HG03135 (cell line): ENCODE results near the gene GRID2.

Source experiments
- ATAC-seq: cut with Tn5 transposase; IDR thresholded peaks from one replicate; pipeline ENCODE4 v1.9.1; 2021; ENCODE audit warnings: mild to moderate bottlenecking, moderate library complexity; ENCODE audit not compliant: unreplicated experiment

The GRID2 gene

GRCh38 chr4:93179044-93179443 lies 875.3 kb downstream of the GRID2 start:
- no peak for ATAC-seq

GRCh38 chr4:93182722-93183121 lies 879.0 kb downstream of the GRID2 start:
- no peak for ATAC-seq

GRCh38 chr4:93183576-93183975 lies 879.8 kb downstream of the GRID2 start:
- no peak for ATAC-seq

GRCh38 chr4:93184053-93184452 lies 880.3 kb downstream of the GRID2 start:
- no peak for ATAC-seq

GRCh38 chr4:93186846-93187245 lies 883.1 kb downstream of the GRID2 start:
- no peak for ATAC-seq

GRCh38 chr4:93187466-93187865 lies 883.7 kb downstream of the GRID2 start:
- ATAC-seq: no peak

GRCh38 chr4:93187892-93188291 lies 884.1 kb downstream of the GRID2 start:
- ATAC-seq: no peak

- no peak for ATAC-seq
Measured at GRCh38 chr4:93199492-93199891, 895.7 kb downstream of the GRID2 start.

GRCh38 chr4:93201471-93202096 lies 897.8 kb downstream of the GRID2 start:
- no peak for ATAC-seq

- ATAC-seq: no peak
Measured at GRCh38 chr4:93203708-93204107, 899.9 kb downstream of the GRID2 start.

- ATAC-seq: no peak
Measured at GRCh38 chr4:93212250-93212649, 908.5 kb downstream of the GRID2 start.

- no peak for ATAC-seq
Measured at GRCh38 chr4:93216646-93217045, 912.9 kb downstream of the GRID2 start.

GRCh38 chr4:93217431-93217830 lies 913.7 kb downstream of the GRID2 start:
- no peak for ATAC-seq

GRCh38 chr4:93221771-93222170 lies 918.0 kb downstream of the GRID2 start:
- ATAC-seq: no peak

GRCh38 chr4:93228021-93228420 lies 924.3 kb downstream of the GRID2 start:
- no peak for ATAC-seq

GRCh38 chr4:93232883-93233282 lies 929.1 kb downstream of the GRID2 start:
- ATAC-seq: no peak

GRCh38 chr4:93237521-93237920 lies 933.8 kb downstream of the GRID2 start:
- ATAC-seq: no peak

- no peak for ATAC-seq
Measured at GRCh38 chr4:93243262-93243661, 939.5 kb downstream of the GRID2 start.

GRCh38 chr4:93261207-93261606 lies 957.4 kb downstream of the GRID2 start:
- no peak for ATAC-seq

- no peak for ATAC-seq
Measured at GRCh38 chr4:93263166-93263565, 959.4 kb downstream of the GRID2 start.

- no peak for ATAC-seq
Measured at GRCh38 chr4:93267747-93268146, 964.0 kb downstream of the GRID2 start.

GRCh38 chr4:93285346-93285745 lies 981.6 kb downstream of the GRID2 start:
- ATAC-seq: no peak

- no peak for ATAC-seq
Measured at GRCh38 chr4:93289241-93289640, 985.5 kb downstream of the GRID2 start.
